Measurements from ENCODE around the gene RHOJ. TPM values are rescaled to one million over a fixed set of nuclear protein-coding genes. Genes with fewer than 3 reads are reported as not detected.

The RHOJ gene
- total and polyA plus RNA-seq, 12 donors = 1.8 to 14.9 (median 5.6) TPM

GRCh38 chr14:63296060-63296563 is 91.9 kb downstream of the RHOJ start:
- Histone ChIP-seq H3K27ac (peak overlapping the region in 1 of 5 donors; percentile 13), H3K9me3 (replicated peaks in 1 of 3) (no peaks in the 10 kb centered on the region), H3K27me3 (no peaks in the 10 kb centered on the region), H3K4me3 (no peak overlapping the region), H3K4me1 (replicated peaks in 1 of 2) (no peaks in the 10 kb centered on the region), H3K36me3 (replicated peaks in 1 of 2) (no peaks in the 10 kb centered on the region)
- intact Hi-C loops (cut with DNase I) = no loop called here
- TF ChIP-seq CTCF (IDR thresholded peaks at IDR 0.05) (no peak), POLR2A (IDR thresholded peaks at IDR 0.05) (no peak)
- DNase-seq = no peak
- 69 to 76% (median 73%) methylated on average over 6 of the region's 6 CpGs for WGBS, 4 donors

GRCh38 chr14:63297372-63298063 is 93.3 kb downstream of the RHOJ start:
- Histone ChIP-seq H3K9me3 (replicated peaks in 1 of 3) (no peaks in the 10 kb centered on the region), H3K36me3 (replicated peaks in 1 of 2) (no peaks in the 10 kb centered on the region), H3K4me3 (no peak overlapping the region), H3K27ac (no peak overlapping the region), H3K4me1 (replicated peaks in 1 of 2) (no peaks in the 10 kb centered on the region), H3K27me3 (peaks cover 3% of the 10 kb centered on the region)
- intact Hi-C loops (cut with DNase I) = no loop called here
- DNase-seq = no peak
- TF ChIP-seq CTCF (IDR thresholded peaks at IDR 0.05) = no peak
- no peak for TF ChIP-seq POLR2A (IDR thresholded peaks at IDR 0.05)
- 77 to 90% (median 80%) methylated on average over 4 of the region's 4 CpGs for WGBS, 4 donors

- Histone ChIP-seq H3K4me1 (replicated peaks in 1 of 2) (no peaks in the 10 kb centered on the region), H3K27me3 (peaks cover 3% of the 10 kb centered on the region), H3K36me3 (replicated peaks in 1 of 2) (no peaks in the 10 kb centered on the region), H3K9me3 (replicated peaks in 1 of 3) (no peaks in the 10 kb centered on the region), H3K4me3 (no peak overlapping the region), H3K27ac (no peak overlapping the region)
- WGBS, 4 donors = 66 to 83% (median 69%) methylated on average over 4 to 6 of the region's 6 CpGs
- DNase-seq = no peak
- intact Hi-C loops (cut with DNase I) = no loop called here
- TF ChIP-seq CTCF (IDR thresholded peaks at IDR 0.05) = no peak
- no peak for TF ChIP-seq POLR2A (IDR thresholded peaks at IDR 0.05)
These were observed 95.3 kb downstream of the RHOJ start for GRCh38 chr14:63299351-63300110.

GRCh38 chr14:63300854-63301253 is 96.6 kb downstream of the RHOJ start:
- DNase-seq = no peak
- H3K27me3 ChIP-seq = peaks cover 3% of the 10 kb centered on the region
- H3K4me3 ChIP-seq = no peak overlapping the region
- H3K36me3 ChIP-seq (replicated peaks in 1 of 2) = no peaks in the 10 kb centered on the region
- 74 to 79% (median 75%) methylated on average over 2 of the region's 2 CpGs for WGBS, 4 donors
- no peaks in the 10 kb centered on the region for H3K9me3 ChIP-seq (replicated peaks in 1 of 3)
- intact Hi-C loops (cut with DNase I) = no loop called here
- H3K27ac ChIP-seq = no peak overlapping the region
- no peak for TF ChIP-seq CTCF (IDR thresholded peaks at IDR 0.05)
- no peak for TF ChIP-seq POLR2A (IDR thresholded peaks at IDR 0.05)
- no peaks in the 10 kb centered on the region for H3K4me1 ChIP-seq (replicated peaks in 1 of 2)
